Glomerular visceral epithelial cell (primary cell): ENCODE data around the gene SPATA1.

Experiments
- DNase-seq: peaks from one replicate; pipeline ENCODE4 v3.0.0-alpha.2; 2016; ENCODE audit errors: extremely low spot score

The SPATA1 gene

DNA sequence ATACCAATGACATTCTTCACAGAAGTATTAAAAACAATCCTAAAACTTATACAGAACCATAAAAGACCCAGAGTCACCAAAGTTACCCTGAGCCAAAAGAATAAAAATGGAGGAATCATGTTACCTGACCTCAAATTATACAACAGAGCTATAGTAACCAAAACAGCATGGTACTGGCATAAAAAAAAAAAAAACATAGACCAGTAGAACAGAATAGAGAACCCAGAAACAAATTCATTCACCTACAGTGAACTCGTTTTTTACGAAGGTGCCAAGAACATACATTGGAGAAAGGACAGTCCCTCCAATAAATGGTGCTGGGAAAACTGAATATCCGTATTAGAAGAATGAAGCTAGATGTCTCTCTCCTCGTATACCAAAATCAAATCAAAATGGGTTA is 2.8 kb downstream of the SPATA1 start:
- DNase-seq, result no peak

DNA sequence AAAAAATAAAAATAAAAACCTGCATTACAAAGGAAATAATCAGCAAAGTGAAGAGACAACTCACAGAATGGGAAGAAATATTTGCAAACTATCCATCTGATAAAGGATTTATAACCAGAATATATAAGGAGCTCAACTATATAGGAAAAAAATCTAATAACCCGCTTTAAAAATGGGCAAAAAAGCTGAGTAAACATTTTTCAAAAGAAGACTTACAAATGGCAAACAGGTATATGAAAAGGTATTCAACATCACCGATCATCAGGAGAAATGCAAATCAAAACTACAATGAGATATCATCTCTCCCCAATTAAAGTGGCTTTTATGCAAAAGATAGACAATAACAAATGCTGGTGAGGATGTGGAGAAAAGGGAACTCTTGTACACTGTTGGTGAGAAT is 4.0 kb downstream of the SPATA1 start:
- no peak for DNase-seq

DNA sequence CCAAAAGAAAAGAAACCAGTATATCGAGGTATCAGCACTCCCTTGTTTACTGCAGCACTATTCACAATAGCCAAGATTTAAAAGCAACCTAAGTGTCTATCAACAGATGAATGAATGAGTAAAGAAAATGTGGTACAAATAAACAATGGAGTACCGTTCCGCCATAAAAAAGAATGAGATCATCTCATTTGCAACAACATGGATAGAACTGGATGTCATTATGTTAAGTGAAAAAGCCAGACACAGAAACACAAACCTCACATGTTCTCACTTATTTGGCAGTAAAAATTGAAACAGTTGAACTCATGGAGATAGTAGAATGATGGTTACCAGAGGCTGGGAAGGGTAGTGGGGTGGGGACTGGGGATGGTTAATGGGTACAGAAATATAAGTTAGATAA is 4.5 kb downstream of the SPATA1 start:
- DNase-seq, result no peak

DNA sequence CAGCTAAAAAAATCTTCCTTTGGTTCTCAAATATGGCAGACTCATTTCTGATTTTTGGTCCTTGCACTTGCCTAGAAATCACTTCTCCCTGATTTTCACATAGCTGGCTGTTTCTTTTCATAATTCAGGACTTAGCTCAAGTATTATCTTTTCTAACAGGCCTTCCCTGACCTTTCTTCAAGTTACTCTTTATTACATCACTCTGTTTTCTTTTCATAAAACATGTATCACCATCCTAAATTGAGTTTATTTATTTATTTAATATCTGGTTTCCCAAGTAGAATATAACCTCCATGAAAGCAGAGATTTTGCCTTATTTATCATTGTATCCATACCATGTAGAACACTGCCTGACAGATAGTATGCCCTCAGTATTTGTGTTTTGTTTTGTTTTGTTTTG is 18.4 kb downstream of the SPATA1 start:
- no peak for DNase-seq

DNA sequence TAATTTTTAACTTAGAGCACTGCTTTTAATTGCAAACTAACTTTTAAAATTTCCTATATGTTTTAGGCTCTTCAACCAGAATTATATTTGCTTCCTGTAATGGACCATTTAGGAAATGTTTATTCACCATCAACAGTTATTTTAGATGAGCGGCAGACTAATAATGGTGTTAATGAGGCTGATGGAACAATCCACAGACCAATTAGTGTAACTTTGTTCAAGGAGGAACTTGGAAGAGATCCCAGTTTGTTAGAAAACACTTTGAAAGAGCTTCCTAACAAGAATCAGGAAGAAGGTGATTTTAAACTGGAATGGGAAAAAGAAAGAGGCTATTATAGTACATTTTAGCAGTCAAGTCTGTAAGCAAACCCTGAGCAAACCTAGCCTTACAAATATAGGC is 19.6 kb downstream of the SPATA1 start:
- DNase-seq, result no peak

DNA sequence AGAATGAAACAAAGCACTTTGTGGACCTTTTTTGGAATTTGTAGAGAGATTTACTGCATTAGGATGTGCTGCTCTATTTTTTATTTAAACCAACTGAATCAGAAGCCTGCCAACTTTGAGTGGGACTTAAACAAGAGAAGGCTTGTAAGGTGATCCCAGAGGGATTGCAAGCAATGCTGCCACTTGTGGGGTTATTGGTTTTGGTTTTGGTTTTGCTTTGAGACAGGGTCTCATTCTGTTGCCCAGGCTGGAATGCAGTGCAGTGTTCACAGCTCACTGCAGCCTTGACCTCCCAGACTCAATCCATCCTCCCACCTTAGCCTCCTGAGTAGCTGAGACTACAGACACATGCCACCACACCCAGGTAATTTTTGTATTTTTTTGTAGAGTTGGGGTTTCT is 32.4 kb downstream of the SPATA1 start:
- no peak for DNase-seq

DNA sequence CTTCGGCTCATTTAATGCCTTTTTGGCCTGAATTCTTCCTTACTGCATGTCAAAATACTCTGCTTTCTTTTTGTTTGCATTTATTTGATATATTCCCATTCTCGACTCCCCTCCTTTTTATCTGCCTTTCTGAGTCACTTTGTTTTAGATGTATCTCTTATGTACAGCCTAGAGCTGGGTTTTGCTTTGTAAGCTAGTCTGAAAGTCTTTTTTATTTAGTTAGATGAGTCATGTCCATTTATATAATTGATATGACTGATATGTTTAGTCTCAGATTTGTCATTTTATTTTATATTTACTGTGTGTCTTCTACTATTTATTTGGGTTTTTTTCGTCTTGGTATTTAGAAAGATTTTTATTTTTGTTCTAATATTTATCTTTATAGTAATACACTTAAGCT is 33.8 kb downstream of the SPATA1 start:
- DNase-seq, result no peak

DNA sequence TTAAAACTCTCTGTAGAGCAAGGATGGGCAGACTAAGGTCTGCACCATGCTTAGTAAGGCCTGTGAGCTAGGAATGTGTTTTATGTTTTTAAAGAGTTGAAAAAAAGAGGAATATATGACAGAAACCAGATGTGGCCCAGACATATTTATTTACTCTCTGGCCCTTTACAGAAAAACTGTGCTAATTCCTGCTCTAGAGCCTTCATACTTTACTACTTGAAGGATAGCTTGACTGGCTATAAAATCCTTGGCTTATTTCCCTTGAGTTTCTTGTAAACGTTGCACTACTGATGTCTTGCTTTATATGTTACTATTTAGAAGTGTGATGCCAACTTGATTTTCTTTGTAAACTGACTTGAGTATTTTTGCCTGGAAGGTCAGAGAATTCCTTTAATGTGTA is 34.6 kb downstream of the SPATA1 start:
- no peak for DNase-seq

DNA sequence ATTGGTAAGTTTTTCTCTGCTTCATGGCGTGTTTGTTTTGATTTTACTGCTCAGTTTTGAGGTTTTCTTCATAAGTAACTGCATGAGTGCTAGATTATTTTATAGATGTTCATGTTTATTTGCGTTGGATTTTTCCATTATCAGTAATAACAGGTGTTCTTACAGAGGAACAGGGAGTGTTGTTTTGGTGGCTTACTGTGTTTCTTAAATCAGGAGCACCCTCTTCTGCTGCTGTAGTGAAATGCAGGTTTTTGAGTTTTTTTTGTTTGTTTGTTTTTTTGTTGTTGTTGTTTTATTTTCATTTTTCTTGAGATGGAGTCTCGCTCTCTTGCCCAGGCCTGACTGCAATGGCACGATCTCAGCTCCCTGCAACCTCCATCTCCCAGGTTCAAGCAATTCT is 35.5 kb downstream of the SPATA1 start:
- no peak for DNase-seq

DNA sequence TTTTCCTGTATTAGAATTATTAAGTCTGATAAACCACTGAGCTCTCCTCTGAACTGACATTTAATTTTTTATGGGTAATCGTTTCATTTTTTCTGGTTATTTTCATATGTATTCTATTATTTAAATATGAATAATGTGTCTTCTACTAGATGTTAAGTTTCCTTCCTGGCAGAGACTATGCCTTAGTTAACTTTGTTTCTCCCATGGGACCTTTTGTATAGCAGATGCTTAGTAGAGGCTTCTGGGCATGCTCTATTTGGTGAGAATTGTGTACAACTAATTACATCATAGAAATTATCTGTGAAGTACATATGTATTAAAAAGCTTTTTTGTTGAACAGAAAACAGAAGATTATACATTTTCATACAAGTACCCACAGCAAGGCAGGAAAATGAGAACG is 44.6 kb downstream of the SPATA1 start:
- DNase-seq, result no peak

DNA sequence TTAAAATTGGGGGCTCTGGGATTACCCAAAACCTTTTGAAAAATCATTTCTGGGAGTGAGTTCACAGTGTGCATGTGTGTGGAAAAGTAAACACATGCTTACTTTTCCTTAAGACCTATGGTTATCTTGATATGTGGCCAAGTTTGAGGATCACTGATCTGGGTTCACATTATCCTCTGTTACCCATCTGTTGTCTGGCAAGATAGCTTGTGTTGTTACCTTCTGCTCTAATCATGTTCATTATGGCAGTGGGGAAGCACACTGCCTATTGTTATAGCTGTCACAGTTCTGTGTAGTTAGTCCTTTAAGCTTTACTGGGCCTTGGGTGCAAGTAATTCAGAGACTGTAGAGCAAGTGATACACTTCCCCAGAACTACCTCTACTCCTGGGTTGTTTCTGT is 63.0 kb downstream of the SPATA1 start:
- DNase-seq, result no peak

DNA sequence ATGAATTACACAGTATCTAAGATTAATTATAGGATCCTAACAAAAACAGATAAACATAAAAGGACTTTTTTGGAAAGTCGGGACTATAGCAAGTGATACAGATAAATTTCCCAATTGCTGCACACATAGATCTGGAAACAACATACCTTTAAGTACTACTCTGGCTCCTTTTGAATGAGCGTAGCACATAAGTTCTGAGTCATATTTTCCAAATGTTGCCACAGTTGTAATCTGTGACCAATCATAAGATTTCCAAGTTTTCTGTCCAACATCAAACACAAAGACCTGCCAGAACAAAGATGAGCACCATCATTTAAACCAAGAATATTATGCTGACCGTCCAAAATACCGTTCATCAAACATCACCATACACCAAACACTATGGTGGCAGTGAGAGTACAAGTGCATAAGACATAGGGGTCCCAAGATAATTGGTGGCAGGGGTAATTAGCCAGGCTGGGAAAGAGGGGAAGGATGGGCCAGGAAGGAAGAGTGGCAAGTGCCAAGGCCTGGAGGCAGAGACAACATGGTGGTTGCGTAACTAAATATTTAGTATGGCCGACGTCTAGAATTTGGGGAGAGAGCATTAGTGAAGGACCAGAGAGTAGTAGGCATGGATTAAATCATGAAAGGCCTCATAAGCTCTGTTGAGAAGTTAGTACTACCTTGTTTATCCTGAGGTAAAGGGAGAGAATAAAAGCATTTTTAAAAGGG is 64.4 kb downstream of the SPATA1 start:
- no peak for DNase-seq

DNA sequence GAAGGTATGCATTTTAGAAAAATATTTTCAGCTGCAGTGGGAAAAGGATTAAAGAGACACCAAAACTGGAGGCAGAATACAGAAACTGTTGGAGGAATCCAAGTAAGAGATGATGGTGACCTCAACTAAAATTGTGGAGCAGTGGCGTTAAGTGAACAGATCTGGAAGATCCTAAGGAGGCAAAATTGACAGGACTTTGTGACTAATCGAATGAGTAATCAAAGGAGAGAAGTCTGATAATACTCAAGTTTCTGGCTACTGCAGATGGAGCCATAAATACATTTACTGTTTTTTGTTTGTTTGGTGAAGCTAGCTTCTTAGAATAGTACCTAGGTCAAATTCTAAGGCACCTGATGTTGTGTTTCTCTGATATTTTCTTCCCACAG is 65.0 kb downstream of the SPATA1 start:
- no peak for DNase-seq

DNA sequence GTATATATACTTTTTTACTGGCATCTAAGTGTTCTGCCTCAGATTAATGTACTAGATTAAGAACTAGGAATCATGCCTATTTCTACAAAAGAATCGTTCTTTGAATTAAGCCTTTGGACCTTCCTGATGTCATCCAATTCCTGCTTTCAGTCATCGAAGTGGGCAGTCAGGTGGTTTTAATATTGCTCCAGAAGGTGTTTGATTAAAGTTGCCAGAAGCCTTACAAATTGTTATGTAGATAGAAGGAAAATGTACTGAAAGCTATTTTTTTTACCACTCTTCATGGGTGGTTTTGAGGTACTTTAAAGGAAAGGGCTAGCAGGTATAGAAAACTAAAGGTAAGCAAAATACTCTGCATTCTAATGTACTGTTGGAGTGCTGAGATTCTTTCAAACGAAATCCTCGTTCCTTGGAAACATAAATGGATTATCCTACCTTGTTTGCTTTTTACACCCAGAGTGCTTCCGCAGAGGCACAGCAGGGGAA is 67.3 kb downstream of the SPATA1 start:
- no peak for DNase-seq

DNA sequence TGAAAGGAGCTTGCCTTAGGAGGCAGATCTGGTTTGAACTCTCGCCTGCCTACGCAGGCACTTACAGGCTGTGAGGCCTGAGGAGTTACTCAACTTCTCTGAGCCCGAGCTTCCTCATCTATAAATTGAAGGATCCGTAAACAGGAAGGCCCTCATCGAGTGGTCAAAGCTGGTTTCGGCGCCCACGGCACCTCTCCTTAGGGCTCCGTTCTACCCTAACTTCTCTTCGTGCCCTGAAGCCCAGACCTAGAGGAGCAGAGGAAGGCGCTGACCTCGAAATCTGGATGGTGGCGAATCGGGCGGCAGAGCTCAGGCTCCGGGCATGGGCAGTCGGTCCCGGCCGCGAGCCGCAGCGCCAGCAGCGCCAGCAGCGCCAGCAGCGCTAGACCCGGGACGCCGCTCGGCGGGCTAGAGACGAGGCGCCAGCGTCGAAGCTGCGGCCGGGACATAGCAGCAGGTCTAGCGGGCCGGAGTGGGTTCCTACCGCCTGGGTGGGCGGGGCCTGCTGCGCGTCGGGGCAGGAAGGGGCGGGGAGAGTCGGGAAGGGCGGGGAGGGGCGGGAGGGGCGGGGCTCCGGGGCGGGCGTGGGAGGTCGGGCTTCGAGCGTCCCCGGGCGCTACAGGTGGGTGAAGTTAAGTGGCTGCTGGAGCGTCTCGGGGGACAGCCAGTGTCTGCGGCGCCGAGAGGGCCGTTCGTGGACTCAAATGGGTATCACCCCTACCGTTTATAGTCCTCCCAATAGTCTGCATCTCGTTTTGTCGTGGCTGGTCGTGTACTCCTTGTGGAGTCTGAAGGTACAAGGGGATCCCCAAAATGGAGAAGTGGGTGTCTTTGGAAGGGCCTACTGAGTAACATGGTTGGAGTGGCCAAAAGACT is 68.0 kb downstream of the SPATA1 start, which contains the start of gene CTBS:
Gene CTBS (minus strand): TSS at position 474 of the 876 bp plus-strand sequence. CDS start 25 bp downstream, at position 449.
- DNase-seq, result peak; percentile 90

DNA sequence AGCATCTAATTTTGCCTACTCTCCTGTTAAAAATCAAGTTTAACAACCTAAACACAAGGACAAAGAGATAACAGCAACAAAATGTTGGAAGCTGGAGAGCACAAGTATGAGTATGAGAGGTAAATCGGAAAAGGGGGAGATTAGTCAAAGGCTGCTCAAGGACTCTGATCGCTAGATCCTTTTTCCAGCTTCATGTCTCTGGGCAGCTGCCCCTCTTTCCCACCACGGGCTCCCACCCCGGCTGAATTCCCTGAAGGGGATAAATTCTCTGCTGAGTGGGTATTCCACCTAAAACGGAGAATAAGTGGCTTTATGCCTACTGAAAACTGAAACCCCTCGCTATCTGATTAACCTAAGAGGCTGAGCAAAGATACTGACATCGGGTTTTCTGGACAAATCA is 68.8 kb downstream of the SPATA1 start:
- DNase-seq, result no peak

DNA sequence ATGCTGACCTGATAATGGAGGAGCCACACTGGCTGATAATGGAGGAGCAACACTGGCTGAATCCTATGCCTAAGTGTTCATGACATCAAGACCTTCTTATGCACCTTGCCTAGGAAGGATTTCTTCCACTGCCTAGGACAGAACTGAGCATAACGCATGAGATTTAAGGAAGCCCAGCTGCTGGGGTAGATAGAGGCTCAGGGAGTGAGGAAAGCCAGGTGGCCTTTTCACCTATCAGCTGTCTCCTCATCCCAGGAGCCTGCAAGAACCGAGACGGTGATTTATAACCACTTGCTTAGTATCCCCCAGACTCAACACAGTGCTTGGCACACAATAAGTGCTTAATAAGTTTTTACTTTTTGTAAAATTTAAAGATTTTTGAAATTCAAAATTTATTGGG is 75.5 kb downstream of the SPATA1 start:
- DNase-seq, result no peak

DNA sequence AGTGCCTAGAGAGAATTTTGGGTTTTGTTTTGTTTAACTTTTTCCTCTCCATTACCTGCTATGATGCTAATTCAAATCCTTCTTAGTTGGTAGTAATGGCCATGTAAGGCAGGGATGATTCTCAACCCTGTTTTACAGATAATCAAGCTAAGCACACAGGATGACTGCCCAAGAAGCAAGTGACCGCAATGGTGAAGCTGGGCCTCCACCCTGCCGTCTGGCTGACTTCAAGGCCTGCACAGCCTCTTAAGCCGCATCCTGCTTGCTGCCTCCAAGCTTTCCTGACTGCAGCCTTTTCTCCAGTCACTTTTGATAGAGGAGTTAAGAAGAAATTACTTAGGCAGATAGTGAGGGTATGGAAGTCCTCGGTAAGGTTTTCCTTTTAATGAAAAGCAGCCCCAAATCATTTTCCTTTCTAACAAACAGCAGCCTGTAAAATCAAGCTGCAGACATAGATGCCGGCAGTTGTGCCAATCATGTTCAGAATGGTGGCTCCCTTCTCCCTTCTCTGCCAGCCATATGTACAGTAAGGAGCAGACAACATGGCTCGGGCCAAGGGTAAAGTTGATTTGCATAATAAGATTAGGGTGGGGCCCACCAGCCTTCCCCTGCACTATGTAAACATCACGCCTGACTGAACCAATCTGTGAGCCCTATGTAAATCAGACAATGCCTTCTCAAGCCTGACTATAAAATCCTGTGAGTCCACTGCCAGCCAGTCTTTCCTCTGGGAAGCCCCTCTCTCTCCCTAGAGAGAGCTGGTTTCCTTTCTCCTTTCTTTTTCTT is 76.8 kb downstream of the SPATA1 start:
- peak; percentile 41 for DNase-seq

DNA sequence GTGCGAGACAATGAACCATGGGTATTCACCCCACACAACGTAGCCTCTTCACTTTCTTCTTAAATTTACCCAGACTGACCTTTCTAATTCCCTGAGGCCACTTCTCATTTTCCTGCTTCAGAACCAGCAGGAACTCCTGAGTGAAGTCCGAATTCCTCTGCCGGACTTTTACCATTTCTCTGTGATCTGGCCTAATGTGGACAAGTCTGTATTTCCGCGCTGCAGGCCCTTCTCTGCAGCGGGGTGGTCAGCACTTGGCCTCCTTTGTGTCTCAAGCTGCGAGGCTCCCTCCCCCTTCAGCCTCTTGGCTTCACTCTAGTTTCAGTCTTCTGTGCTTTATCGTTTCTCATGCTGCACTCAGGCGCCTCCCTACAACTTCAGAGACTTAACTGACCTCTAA is 77.5 kb downstream of the SPATA1 start:
- no peak for DNase-seq

DNA sequence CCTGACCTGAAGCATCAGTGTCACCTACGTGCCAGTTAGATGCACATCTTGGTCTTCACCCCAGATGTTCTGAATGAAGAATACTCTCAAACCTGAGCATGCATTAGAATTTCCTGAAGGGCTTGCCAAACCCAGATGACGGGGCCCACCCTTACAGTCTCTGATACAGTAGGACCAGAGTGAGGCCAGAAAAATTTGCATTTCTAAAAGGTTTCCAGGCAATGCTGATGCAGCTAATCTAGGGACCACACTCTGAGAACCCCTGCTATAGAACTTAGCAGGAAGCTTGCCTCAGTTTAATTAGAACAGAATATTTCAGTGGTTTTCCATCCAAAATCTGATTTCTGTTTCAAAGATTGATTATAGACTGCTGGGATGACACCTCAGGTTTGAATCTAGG is 77.9 kb downstream of the SPATA1 start:
- no peak for DNase-seq

DNA sequence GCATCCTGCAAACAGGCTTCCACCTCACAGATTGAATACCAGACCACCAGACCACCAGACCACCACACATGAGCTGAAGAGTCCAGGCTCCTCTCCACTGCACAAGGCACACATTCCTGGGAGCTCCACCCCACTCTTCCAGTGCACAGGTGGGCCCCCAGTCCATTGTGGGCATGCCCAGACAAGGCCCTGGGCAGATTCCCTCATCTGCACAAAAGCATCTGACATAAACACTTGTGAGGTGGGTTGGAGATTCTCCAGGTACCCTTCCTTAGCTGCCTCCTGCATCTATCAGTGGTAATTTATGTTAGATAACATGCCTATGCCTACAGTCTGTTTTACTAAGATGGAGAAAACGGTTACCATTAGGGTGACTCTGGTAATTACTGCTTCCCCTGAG is 79.6 kb downstream of the SPATA1 start:
- DNase-seq, result no peak

DNA sequence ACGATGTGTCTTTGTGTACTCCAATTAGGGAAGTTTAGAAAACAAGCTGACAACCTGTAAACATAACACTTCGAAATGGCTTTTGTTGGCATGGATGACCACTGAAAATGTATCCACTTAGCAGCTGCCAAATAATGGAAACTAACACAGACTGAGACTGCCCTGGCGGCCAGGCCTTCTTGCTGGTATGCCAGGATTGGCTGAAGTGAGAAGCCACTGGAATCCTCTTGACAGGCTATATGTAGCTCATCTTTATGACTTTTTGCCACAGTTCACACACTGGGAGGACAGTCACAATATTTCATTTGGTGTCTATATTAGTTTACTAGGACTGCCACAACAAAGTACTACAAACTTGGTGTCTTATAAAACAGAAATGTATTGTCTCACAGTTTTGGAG is 80.9 kb downstream of the SPATA1 start:
- DNase-seq, result no peak
